Ovary (tissue), 9 donors: ENCODE results near the gene AFTPH. TPM values are rescaled to one million over a fixed set of nuclear protein-coding genes. Genes with fewer than 3 reads are reported as not detected.

ENCODE experiments used
- DNase-seq, 5 donors: peaks; one replicate each; pipeline ENCODE4 v3.0.0-alpha.2; 2019 to 2020
- H3K27ac ChIP-seq, 2 donors: fragments of 200-600 bp; one replicate each; pipeline versions ENCODE4 v1.5.1 to v1.8.0; 2019 to 2022
- H3K27me3 ChIP-seq: fragments of 200-600 bp; one replicate; pipeline ENCODE4 v1.8.0; 2022
- H3K36me3 ChIP-seq: fragments of 200-600 bp; sonication (generic); one replicate; pipeline ENCODE4 v1.5.1; 2019
- H3K4me1 ChIP-seq: one replicate; pipeline ENCODE4 v1.8.1; 2013; ENCODE audit warnings: mild to moderate bottlenecking, moderate library complexity; ENCODE audit not compliant: insufficient read depth
- H3K4me3 ChIP-seq: fragments of 200-600 bp; sonication (generic); one replicate; pipeline ENCODE4 v1.5.1; 2017
- H3K9me3 ChIP-seq, 2 donors: fragments of 200-600 bp in 1 of 2; sonication (generic) in 1 of 2; one replicate each; pipeline versions ENCODE4 v1.5.1 to v1.8.1; 2013 to 2019; ENCODE audit warnings: mild to moderate bottlenecking in 1 of 2, moderate library complexity in 1 of 2
- CTCF ChIP-seq, 3 donors: fragments of 450-650 bp in 2 of 3; fragments of 200-600 bp in 1 of 3; IDR thresholded peaks; one replicate each; pipeline versions ENCODE4 v1.5.1 to v1.8.0; 2016 to 2022; ENCODE audit warnings: antibody characterized with exemption in 3 of 3, mild to moderate bottlenecking in 1 of 3
- EP300 ChIP-seq: sonication (generic); formaldehyde crosslinking; IDR thresholded peaks from one replicate; pipeline ENCODE4 v1.6.1; 2017; ENCODE audit warnings: antibody characterized with exemption
- POLR2A ChIP-seq: fragments of 450-650 bp; IDR thresholded peaks from one replicate; pipeline ENCODE4 v1.6.1; 2017; ENCODE audit warnings: antibody characterized with exemption, mild to moderate bottlenecking, moderate library complexity
- WGBS, 3 donors: extraction: QIAGEN DNeasy Blood & Tissue Kit in 1 of 3; methylation state at CpG; one replicate each; pipeline versions ENCODE4 v1.1.5 to v1.1.7; 2013 to 2017; 5-methylcytosine and 5-hydroxymethylcytosine counted together
- intact Hi-C, 4 donors: fragments of 100-400 bp; cut with DNase I; formaldehyde crosslinking; loops; one replicate each; pipeline versions ENCODE4 v1.11.0 to v1.15.1; 2022 to 2023
- polyA plus RNA-seq, 2 donors: library from polyadenylated mRNA; stranded (reverse); fragments of 200-250 nt in 1 of 2; fragments of 350-450 nt in 1 of 2; fragmentation: Illumina TruSeq in 1 of 2; extraction: RNeasy Lipid Tissue Mini Kit (QIAGEN cat#74804) in 1 of 2; gene quantifications; one replicate each; pipeline ENCODE4 v1.2.3, GENCODE V29; 2013 to 2014
- total RNA-seq, 7 donors: library from RNA; depleted of rRNA in 2 of 7; stranded (reverse); fragments of >200 nt in 2 of 7; fragmentation: NEBNext Ultra II Directional in 3 of 7; extraction: Animal tissue kit (Norgen Biotek cat#: 25700) in 3 of 7; gene quantifications; one replicate each; pipeline versions ENCODE4 v1.1.0 to v1.2.4, GENCODE V29; 2016 to 2023
- donor health status: DM: no; HTN: no; CAD: no; lungs with moderate emphysema.
- donor health status: DM: no; HTN: no; CAD: no.
- donor health status: Bipolar disorder and iron deficiency.
- donor health status: DM: yes; HTN: yes; CAD: no.
- donor health status: DM: no; HTN: no; CAD: no.
- donor health status: DM: yes; HTN: yes; CAD: no.

Gene AFTPH
- total and polyA plus RNA-seq, 9 donors: 18.5 to 33.8 (median 27.6) TPM

DNA sequence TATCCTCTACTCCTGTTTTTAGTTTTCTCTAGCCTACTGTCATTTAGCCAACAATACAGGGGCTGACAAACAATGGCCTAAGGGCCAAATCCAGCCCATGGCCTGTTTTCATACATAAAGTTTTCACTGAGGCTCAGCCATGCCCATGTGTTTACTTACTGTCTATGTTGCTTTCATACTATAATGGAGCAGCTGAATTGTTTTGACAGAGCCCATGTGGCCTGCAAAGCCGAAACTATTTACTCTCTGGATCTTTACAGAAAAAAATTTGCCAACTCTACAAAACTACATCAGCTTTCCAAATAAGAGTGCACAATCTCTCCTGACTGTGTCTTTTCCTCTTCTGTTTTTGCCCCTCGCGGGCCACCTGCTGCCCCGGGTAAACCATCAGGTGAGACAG lies 46.1 kb upstream of the AFTPH start:
- Histone ChIP-seq H3K4me1 (peaks cover 3% of the 10 kb centered on the region), H3K27me3 (no peaks in the 10 kb centered on the region), H3K27ac (no peak overlapping the region), H3K36me3 (no peaks in the 10 kb centered on the region), H3K4me3 (no peak overlapping the region), H3K9me3 (no peaks in the 10 kb centered on the region)
- intact Hi-C loops: no loop called here
- DNase-seq: no peak
- TF ChIP-seq POLR2A (no peak), EP300 (no peak), CTCF (IDR thresholded peaks at IDR 0.05) (no peak)
- 13 to 46% (median 18%) methylated on average over 4 of the region's 4 CpGs for WGBS, 3 donors

DNA sequence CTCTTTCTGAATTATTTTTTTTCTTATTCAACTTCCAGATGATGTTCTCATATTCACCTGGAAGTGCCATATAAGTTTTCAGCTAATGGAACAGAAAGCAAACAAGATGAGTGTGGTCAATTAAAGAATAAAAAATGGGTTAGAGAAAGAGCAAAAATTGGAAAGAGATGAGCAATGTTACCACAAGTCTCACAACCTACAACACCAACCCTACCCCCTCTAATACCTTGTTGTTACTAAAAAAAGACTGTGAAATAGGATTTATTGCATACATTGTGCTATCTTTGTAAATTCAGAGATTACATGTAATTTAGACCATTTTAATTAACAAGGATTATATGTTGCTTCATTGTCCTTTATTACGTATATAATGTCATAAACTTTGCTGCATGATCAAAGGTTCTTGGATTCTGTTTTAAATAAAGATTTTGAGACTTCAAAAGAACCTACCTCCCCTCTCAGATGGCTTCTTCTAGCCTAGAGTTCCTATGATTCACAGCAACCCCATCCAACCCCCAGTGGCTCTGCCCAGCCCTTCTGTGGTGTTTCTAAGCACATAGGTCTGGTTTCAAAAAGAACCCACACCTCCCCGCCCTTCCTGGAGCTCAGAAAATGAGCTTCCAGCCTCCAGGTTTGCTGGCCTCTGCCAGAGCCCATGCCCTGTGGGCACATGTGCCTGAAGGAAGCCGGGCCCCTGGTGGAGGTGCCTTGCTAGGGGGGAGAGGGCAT lies 45.5 kb upstream of the AFTPH start:
- DNase-seq: no peak
- intact Hi-C loops: no loop called here
- Histone ChIP-seq H3K36me3 (no peaks in the 10 kb centered on the region), H3K4me1 (peaks cover 3% of the 10 kb centered on the region), H3K4me3 (no peak overlapping the region), H3K27ac (no peak overlapping the region), H3K27me3 (no peaks in the 10 kb centered on the region), H3K9me3 (no peaks in the 10 kb centered on the region)
- TF ChIP-seq POLR2A (no peak), EP300 (no peak), CTCF (IDR thresholded peaks at IDR 0.05) (no peak)
- 98 to 99% (median 98%) methylated on average over 3 of the region's 3 CpGs for WGBS, 3 donors

- DNase-seq: no peak
- H3K27ac ChIP-seq: no peak overlapping the region
- no peak for TF ChIP-seq CTCF (IDR thresholded peaks at IDR 0.05)
- TF ChIP-seq POLR2A: no peak
- no peak for TF ChIP-seq EP300
- no peaks in the 10 kb centered on the region for H3K9me3 ChIP-seq
- no peak overlapping the region for H3K4me3 ChIP-seq
- WGBS, 3 donors: 84 to 88% (median 86%) methylated on average over 10 of the region's 10 CpGs
- intact Hi-C loops: loop anchor here in 2 of 4 donors (5.0 to 10.0 kb wide), 3 partner anchors 145 to 425 kb away; no protein-coding TSS in a partner anchor
- H3K4me1 ChIP-seq: peaks cover 3% of the 10 kb centered on the region
- H3K36me3 ChIP-seq: no peaks in the 10 kb centered on the region
- H3K27me3 ChIP-seq: no peaks in the 10 kb centered on the region
These were observed 44.6 kb upstream of the AFTPH start for GRCh38 chr2:64479259-64480117.

DNA sequence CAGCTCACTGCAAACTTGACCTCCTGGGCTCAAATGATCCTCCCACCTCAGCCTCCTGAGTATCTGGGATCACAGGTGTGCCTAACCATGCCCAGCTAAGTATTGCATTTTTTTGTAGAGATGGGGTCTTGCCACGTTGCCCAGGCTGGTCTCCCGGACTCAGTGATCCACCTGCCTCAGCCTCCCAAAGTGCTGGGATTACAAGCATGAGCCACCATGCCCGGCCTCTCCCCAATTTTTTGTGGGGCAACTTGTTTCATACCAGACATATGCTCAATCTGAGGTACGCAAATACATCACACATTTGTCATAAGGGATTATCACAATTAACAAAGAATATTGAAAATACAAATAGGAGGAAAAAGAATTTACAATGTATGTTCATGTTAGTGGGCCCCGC lies 42.5 kb upstream of the AFTPH start:
- Histone ChIP-seq H3K36me3 (no peaks in the 10 kb centered on the region), H3K9me3 (no peaks in the 10 kb centered on the region), H3K27ac (no peak overlapping the region), H3K27me3 (no peaks in the 10 kb centered on the region), H3K4me3 (no peak overlapping the region), H3K4me1 (peaks cover 3% of the 10 kb centered on the region)
- TF ChIP-seq EP300 (no peak), POLR2A (no peak), CTCF (IDR thresholded peaks at IDR 0.05) (no peak)
- WGBS, 3 donors: 90 to 97% (median 91%) methylated on average over 5 of the region's 5 CpGs
- DNase-seq: no peak
- intact Hi-C loops: loop anchor here in 2 of 4 donors (5.0 to 10.0 kb wide), 3 partner anchors 147 to 427 kb away; no protein-coding TSS in a partner anchor
